T-helper 2 cell treated with Interferon-gamma antibody and Interleukin-4, amounts not matched to agents 5 μg/mL and 100 μg/mL, for 36 hours (primary cell): ENCODE data around the gene IFNA4.
"Not testable (repeated sequence)": the region's sequence is repeated elsewhere in the genome, so short reads cannot be mapped to it uniquely, and the experiment has no call there.

Experiments used
- DNase-seq: peaks from one replicate; pipeline ENCODE4 v3.0.0; 2021; ENCODE audit warnings: low spot score
- H3K27ac Mint-ChIP-seq: one replicate; pipeline ENCODE4 v1.8.0; 2021; ENCODE audit warnings: mild to moderate bottlenecking, mixed read lengths
- H3K27me3 Mint-ChIP-seq: one replicate; pipeline ENCODE4 v1.8.0; 2021; ENCODE audit warnings: low read depth, mixed read lengths
- H3K36me3 Mint-ChIP-seq: one replicate; pipeline ENCODE4 v1.8.0; 2021; ENCODE audit warnings: low read depth, mixed read lengths
- H3K4me1 Mint-ChIP-seq: one replicate; pipeline ENCODE4 v1.8.0; 2021; ENCODE audit warnings: low read depth, mixed read lengths
- H3K4me3 Mint-ChIP-seq: one replicate; pipeline ENCODE4 v1.8.0; 2022; ENCODE audit warnings: mild to moderate bottlenecking, moderate library complexity, mixed read lengths
- H3K9me3 Mint-ChIP-seq: one replicate; pipeline ENCODE4 v1.8.0; 2021; ENCODE audit warnings: mixed read lengths

The IFNA4 gene

GRCh38 chr9:21187487-21187886 lies at the start of gene IFNA4:
IFNA4 (minus strand) TSS chr9:21187587; CDS start chr9:21187531, 56 bp downstream.
- peaks cover 12% of the 10 kb centered on the region for H3K4me1 Mint-ChIP-seq
- not testable (repeated sequence) for H3K9me3 Mint-ChIP-seq, H3K4me3 Mint-ChIP-seq, DNase-seq, H3K36me3 Mint-ChIP-seq, H3K27ac Mint-ChIP-seq
- peaks cover 34% of the 10 kb centered on the region for H3K27me3 Mint-ChIP-seq

GRCh38 chr9:21236360-21236714 lies 49.0 kb upstream of the IFNA4 start:
- H3K9me3 Mint-ChIP-seq, H3K36me3 Mint-ChIP-seq, DNase-seq, H3K27ac Mint-ChIP-seq, H3K4me1 Mint-ChIP-seq, H3K4me3 Mint-ChIP-seq: not testable (repeated sequence)
- H3K27me3 Mint-ChIP-seq: peaks cover 34% of the 10 kb centered on the region

- not testable (repeated sequence) for H3K9me3 Mint-ChIP-seq, H3K4me3 Mint-ChIP-seq, H3K36me3 Mint-ChIP-seq, DNase-seq, H3K4me1 Mint-ChIP-seq, H3K27ac Mint-ChIP-seq
- H3K27me3 Mint-ChIP-seq: peaks cover 34% of the 10 kb centered on the region
These were observed 48.3 kb upstream of the IFNA4 start for GRCh38 chr9:21235468-21236359.

GRCh38 chr9:21234153-21234687 lies 46.8 kb upstream of the IFNA4 start:
- H3K9me3 Mint-ChIP-seq: no peaks in the 10 kb centered on the region
- DNase-seq: no peak
- H3K4me3 Mint-ChIP-seq: no peak overlapping the region
- H3K27ac Mint-ChIP-seq: no peak overlapping the region
- H3K27me3 Mint-ChIP-seq: peaks cover 32% of the 10 kb centered on the region
- no peaks in the 10 kb centered on the region for H3K36me3 Mint-ChIP-seq
- H3K4me1 Mint-ChIP-seq: peaks cover 4% of the 10 kb centered on the region

GRCh38 chr9:21233258-21233657 lies 45.9 kb upstream of the IFNA4 start:
- no peak overlapping the region for H3K4me3 Mint-ChIP-seq
- H3K27me3 Mint-ChIP-seq: peaks cover 28% of the 10 kb centered on the region
- no peak for DNase-seq
- H3K27ac Mint-ChIP-seq: no peak overlapping the region
- H3K9me3 Mint-ChIP-seq: no peaks in the 10 kb centered on the region
- no peaks in the 10 kb centered on the region for H3K36me3 Mint-ChIP-seq
- peaks cover 4% of the 10 kb centered on the region for H3K4me1 Mint-ChIP-seq

- H3K36me3 Mint-ChIP-seq: no peaks in the 10 kb centered on the region
- H3K27me3 Mint-ChIP-seq: peaks cover 14% of the 10 kb centered on the region
- no peak within 1 kb of the TSS for H3K27ac Mint-ChIP-seq
- DNase-seq: no peak
- no peak within 1 kb of the TSS for H3K4me3 Mint-ChIP-seq
- H3K9me3 Mint-ChIP-seq: no peaks in the 10 kb centered on the region
- no peaks in the 10 kb centered on the region for H3K4me1 Mint-ChIP-seq
These were observed 40.7 kb upstream of the IFNA4 start, which contains the start of gene IFNA17 for GRCh38 chr9:21228122-21228521. IFNA17 (minus strand) TSS chr9:21228222; CDS start chr9:21228173, 49 bp downstream.

- not testable (repeated sequence) for H3K4me1 Mint-ChIP-seq, H3K36me3 Mint-ChIP-seq, H3K9me3 Mint-ChIP-seq, H3K27ac Mint-ChIP-seq, H3K4me3 Mint-ChIP-seq, DNase-seq
- H3K27me3 Mint-ChIP-seq: peaks cover 37% of the 10 kb centered on the region
These were observed 29.8 kb upstream of the IFNA4 start, which contains the start of gene IFNA16 for GRCh38 chr9:21217211-21217610. IFNA16 (minus strand) TSS chr9:21217311; CDS start chr9:21217305, 6 bp downstream.

- H3K9me3 Mint-ChIP-seq, DNase-seq, H3K36me3 Mint-ChIP-seq, H3K4me1 Mint-ChIP-seq, H3K27ac Mint-ChIP-seq: not testable (repeated sequence)
- Mint-ChIP-seq H3K4me3 (peak overlapping the region; percentile 16), H3K27me3 (peaks cover 30% of the 10 kb centered on the region)
These were observed 26.3 kb upstream of the IFNA4 start for GRCh38 chr9:21213411-21214326.

- not testable (repeated sequence) for H3K4me3 Mint-ChIP-seq, H3K27ac Mint-ChIP-seq, H3K4me1 Mint-ChIP-seq, H3K36me3 Mint-ChIP-seq, H3K9me3 Mint-ChIP-seq, DNase-seq
- peaks cover 23% of the 10 kb centered on the region for H3K27me3 Mint-ChIP-seq
These were observed 24.8 kb upstream of the IFNA4 start for GRCh38 chr9:21212160-21212559.

GRCh38 chr9:21210782-21211181 lies 23.4 kb upstream of the IFNA4 start:
- H3K27ac Mint-ChIP-seq, H3K4me1 Mint-ChIP-seq, H3K36me3 Mint-ChIP-seq, H3K4me3 Mint-ChIP-seq, H3K9me3 Mint-ChIP-seq, DNase-seq: not testable (repeated sequence)
- peaks cover 20% of the 10 kb centered on the region for H3K27me3 Mint-ChIP-seq

- H3K36me3 Mint-ChIP-seq: no peaks in the 10 kb centered on the region
These were observed 22.9 kb upstream of the IFNA4 start for GRCh38 chr9:21210311-21210710.

GRCh38 chr9:21207043-21207442 lies 19.7 kb upstream of the IFNA4 start, which contains the start of gene IFNA10:
IFNA10 (minus strand) TSS chr9:21207143; CDS start chr9:21207097, 46 bp downstream.
- not testable (repeated sequence) for H3K36me3 Mint-ChIP-seq, H3K4me1 Mint-ChIP-seq, DNase-seq, H3K4me3 Mint-ChIP-seq, H3K27ac Mint-ChIP-seq, H3K9me3 Mint-ChIP-seq
- peaks cover 22% of the 10 kb centered on the region for H3K27me3 Mint-ChIP-seq

More at GRCh38 chr9:21210311-21210710, 22.9 kb upstream of the IFNA4 start:
- Mint-ChIP-seq H3K27ac (no peak overlapping the region), H3K4me1 (peaks cover 8% of the 10 kb centered on the region), H3K4me3 (no peak overlapping the region), H3K9me3 (no peaks in the 10 kb centered on the region), H3K27me3 (peaks cover 20% of the 10 kb centered on the region)
- no peak for DNase-seq

GRCh38 chr9:21205204-21205603 lies 17.8 kb upstream of the IFNA4 start:
- Mint-ChIP-seq H3K27me3 (peaks cover 32% of the 10 kb centered on the region), H3K36me3 (no peaks in the 10 kb centered on the region), H3K4me3 (no peak overlapping the region), H3K9me3 (no peaks in the 10 kb centered on the region), H3K4me1 (peaks cover 7% of the 10 kb centered on the region), H3K27ac (no peak overlapping the region)
- no peak for DNase-seq

- peaks cover 31% of the 10 kb centered on the region for H3K27me3 Mint-ChIP-seq
- H3K4me3 Mint-ChIP-seq, H3K36me3 Mint-ChIP-seq, H3K27ac Mint-ChIP-seq, DNase-seq, H3K9me3 Mint-ChIP-seq, H3K4me1 Mint-ChIP-seq: not testable (repeated sequence)
These were observed 14.7 kb upstream of the IFNA4 start, which contains the start of gene IFNA7 for GRCh38 chr9:21202105-21202504. IFNA7 (minus strand) TSS chr9:21202205; CDS start chr9:21202165, 40 bp downstream.
